Frontal cortex (tissue), 4 donors: Measurements from ENCODE around the gene RPS14. TPM values are rescaled to one million over a fixed set of nuclear protein-coding genes. Genes with fewer than 3 reads are reported as not detected.

Experiments used
- DNase-seq, 2 donors: peaks; one replicate each; pipeline ENCODE4 v3.0.0; 2012; ENCODE audit warnings: low spot score in 2 of 2
- FAIRE-seq: peaks from 2 replicates; lab custom pipeline; 2012; peaks lifted over from hg19 to GRCh38; lab: Jason Lieb, UNC
- total RNA-seq: library from RNA; depleted of rRNA; stranded (reverse); fragments of >200 nt; gene quantifications from one replicate; pipeline ENCODE4 v1.2.3, GENCODE V29; 2014
- donor health status: control.
- donor health status: control.
- donor health status: control.

The RPS14 gene
- 3,224 TPM for total RNA-seq

- FAIRE-seq: no peak
These were observed at the start of gene RPS14 for GRCh38 chr5:150449517-150450339. Gene RPS14 (minus strand): TSS chr5:150449739. CDS start chr5:150447733, 2,006 bp downstream.

GRCh38 chr5:150498971-150499370 is 49.4 kb upstream of the RPS14 start:
- FAIRE-seq: no peak
- no peak for DNase-seq

More at GRCh38 chr5:150449517-150450339, at the start of gene RPS14:
- DNase-seq: peak; percentile 78 to 91

- FAIRE-seq: no peak
- no peak for DNase-seq
These were observed 49.0 kb upstream of the RPS14 start for GRCh38 chr5:150498501-150498900.

- FAIRE-seq (no peak), DNase-seq (no peak)
These were observed 48.4 kb upstream of the RPS14 start for GRCh38 chr5:150497989-150498317.

GRCh38 chr5:150497274-150497988 is 47.9 kb upstream of the RPS14 start:
- DNase-seq: peak in 1 of 2 donors; percentile 70
- no peak for FAIRE-seq

GRCh38 chr5:150496534-150496933 is 47.0 kb upstream of the RPS14 start:
- DNase-seq: no peak
- FAIRE-seq: no peak

- DNase-seq (no peak), FAIRE-seq (no peak)
These were observed 46.6 kb upstream of the RPS14 start for GRCh38 chr5:150496098-150496497.

GRCh38 chr5:150492621-150493020 is 43.1 kb upstream of the RPS14 start:
- no peak for FAIRE-seq
- DNase-seq: no peak

- DNase-seq (no peak), FAIRE-seq (no peak)
These were observed 42.3 kb upstream of the RPS14 start for GRCh38 chr5:150491876-150492275.

- FAIRE-seq (no peak), DNase-seq (no peak)
These were observed 41.2 kb upstream of the RPS14 start for GRCh38 chr5:150490754-150491153.

GRCh38 chr5:150490296-150490669 is 40.7 kb upstream of the RPS14 start:
- FAIRE-seq: no peak

GRCh38 chr5:150489360-150490295 is 40.1 kb upstream of the RPS14 start:
- DNase-seq (peak in 1 of 2 donors; percentile 45), FAIRE-seq (no peak)

More at GRCh38 chr5:150490296-150490669, 40.7 kb upstream of the RPS14 start:
- DNase-seq: no peak

GRCh38 chr5:150488519-150489359 is 39.2 kb upstream of the RPS14 start:
- peak in 1 of 2 donors; percentile 44 for DNase-seq
- FAIRE-seq: no peak

GRCh38 chr5:150487199-150488061 is 37.9 kb upstream of the RPS14 start:
- peak in 1 of 2 donors; percentile 62 for DNase-seq
- FAIRE-seq: no peak

- no peak for FAIRE-seq
These were observed 37.1 kb upstream of the RPS14 start for GRCh38 chr5:150486402-150487198.

GRCh38 chr5:150485693-150486401 is 36.3 kb upstream of the RPS14 start:
- peak; percentile 78 to 83 for DNase-seq
- no peak for FAIRE-seq

More at GRCh38 chr5:150486402-150487198, 37.1 kb upstream of the RPS14 start:
- peak; percentile 76 to 80 for DNase-seq
